ENCODE results near the gene SPAG16. TPM values are rescaled to one million over a fixed set of nuclear protein-coding genes. Genes with fewer than 3 reads are reported as not detected.

The SPAG16 gene
- total RNA-seq, 1 donor from 2014 or later: 38.6 TPM

DNA sequence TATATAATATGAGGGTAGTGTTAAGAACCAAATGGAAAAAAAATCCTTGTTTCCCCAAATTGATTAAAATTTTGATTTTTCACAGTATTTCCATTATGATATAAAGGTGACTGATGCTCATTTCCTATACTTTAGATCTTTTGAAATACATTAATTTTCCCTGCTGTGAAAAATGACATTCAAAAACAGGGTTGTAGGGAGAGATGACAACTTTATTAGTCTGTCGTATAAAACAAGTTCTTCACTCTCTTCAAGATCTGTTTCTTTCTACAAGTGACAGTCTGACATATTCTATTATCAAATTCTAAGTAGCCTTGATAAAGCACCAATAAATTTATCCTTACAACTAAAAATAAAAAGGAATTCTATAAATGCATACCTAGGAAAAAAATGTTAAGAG is 1081.3 kb downstream of the SPAG16 start:
- Histone ChIP-seq H3K9me3 (ENCODE audit: control insufficient read depth in 3 of 3, low read length in 3 of 3) (no peaks in the 10 kb centered on the region), H3K9ac (ENCODE audit: low read depth in 1 of 3, low read length in 3 of 3) (no peak overlapping the region), H3K27ac (ENCODE audit: low read depth, low read length) (no peak overlapping the region), H3K4me1 (ENCODE audit: control insufficient read depth in 3 of 3, insufficient read depth in 3 of 3, low read length in 3 of 3) (no peaks in the 10 kb centered on the region), H3K4me3 (ENCODE audit: low read length in 3 of 3) (no peak overlapping the region), H3K36me3 (ENCODE audit: control insufficient read depth in 3 of 3, insufficient read depth in 3 of 3, low read length in 3 of 3) (no peaks in the 10 kb centered on the region), H3K27me3 (ENCODE audit: control insufficient read depth in 3 of 3, insufficient read depth in 3 of 3, low read length in 3 of 3) (no peaks in the 10 kb centered on the region)

GRCh38 chr2:214367171-214367570 is 1082.9 kb downstream of the SPAG16 start:
- Histone ChIP-seq H3K9ac (ENCODE audit: low read depth in 1 of 3, low read length in 3 of 3) (no peak overlapping the region), H3K4me1 (ENCODE audit: control insufficient read depth in 3 of 3, insufficient read depth in 3 of 3, low read length in 3 of 3) (no peaks in the 10 kb centered on the region), H3K27me3 (ENCODE audit: control insufficient read depth in 3 of 3, insufficient read depth in 3 of 3, low read length in 3 of 3) (no peaks in the 10 kb centered on the region), H3K4me3 (ENCODE audit: low read length in 3 of 3) (no peak overlapping the region), H3K27ac (ENCODE audit: low read depth, low read length) (no peak overlapping the region), H3K36me3 (ENCODE audit: control insufficient read depth in 3 of 3, insufficient read depth in 3 of 3, low read length in 3 of 3) (no peaks in the 10 kb centered on the region), H3K9me3 (ENCODE audit: control insufficient read depth in 3 of 3, low read length in 3 of 3) (no peaks in the 10 kb centered on the region)

DNA sequence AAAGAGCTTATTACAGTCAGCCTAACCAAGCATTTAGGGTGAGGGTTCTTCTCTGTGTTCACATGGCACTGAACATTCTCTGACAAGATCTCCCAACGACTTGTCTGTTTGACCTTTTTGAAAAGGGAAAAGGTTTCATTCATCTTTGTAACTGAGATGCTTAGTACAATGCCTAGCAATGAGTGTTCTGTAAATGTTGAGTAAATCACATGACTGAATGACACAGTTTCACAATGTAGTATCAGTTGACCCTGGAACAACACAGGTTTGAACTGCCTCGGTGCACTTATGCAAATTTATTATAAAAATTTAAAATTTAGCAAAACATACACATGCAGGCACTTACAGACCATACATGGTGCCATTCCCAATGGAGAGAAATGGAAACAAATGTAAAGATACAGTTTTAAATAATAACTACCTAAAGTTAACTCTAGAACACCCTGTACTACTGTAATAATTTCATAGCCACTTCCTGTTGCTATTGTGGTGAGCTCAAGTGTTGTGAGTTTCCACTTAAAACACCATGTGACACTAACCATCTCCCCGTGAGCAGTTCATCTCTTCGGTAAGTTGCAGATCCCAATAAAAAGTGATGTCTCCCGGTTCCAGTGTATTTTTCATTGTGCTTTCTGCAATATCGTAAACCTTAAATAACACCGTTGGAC is 1092.5 kb downstream of the SPAG16 start:
- no peak overlapping the region for H3K4me3 ChIP-seq (ENCODE audit: low read length in 3 of 3)
- H3K27ac ChIP-seq (ENCODE audit: low read depth, low read length): no peak overlapping the region
- H3K4me1 ChIP-seq (ENCODE audit: control insufficient read depth in 3 of 3, insufficient read depth in 3 of 3, low read length in 3 of 3): peaks cover 0 to 5% (median 0%) of the 10 kb centered on the region in 3 donors
- H3K27me3 ChIP-seq (ENCODE audit: control insufficient read depth in 3 of 3, insufficient read depth in 3 of 3, low read length in 3 of 3): no peaks in the 10 kb centered on the region
- H3K36me3 ChIP-seq (ENCODE audit: control insufficient read depth in 3 of 3, insufficient read depth in 3 of 3, low read length in 3 of 3): no peaks in the 10 kb centered on the region
- H3K9me3 ChIP-seq (ENCODE audit: control insufficient read depth in 3 of 3, low read length in 3 of 3): no peaks in the 10 kb centered on the region
- H3K9ac ChIP-seq (ENCODE audit: low read depth in 1 of 3, low read length in 3 of 3): no peak overlapping the region

- peaks cover 0 to 5% (median 0%) of the 10 kb centered on the region in 3 donors for H3K4me1 ChIP-seq (ENCODE audit: control insufficient read depth in 3 of 3, insufficient read depth in 3 of 3, low read length in 3 of 3)
- H3K36me3 ChIP-seq (ENCODE audit: control insufficient read depth in 3 of 3, insufficient read depth in 3 of 3, low read length in 3 of 3): no peaks in the 10 kb centered on the region
- H3K4me3 ChIP-seq (ENCODE audit: low read length in 3 of 3): no peak overlapping the region
- no peaks in the 10 kb centered on the region for H3K27me3 ChIP-seq (ENCODE audit: control insufficient read depth in 3 of 3, insufficient read depth in 3 of 3, low read length in 3 of 3)
- no peaks in the 10 kb centered on the region for H3K9me3 ChIP-seq (ENCODE audit: control insufficient read depth in 3 of 3, low read length in 3 of 3)
- no peak overlapping the region for H3K9ac ChIP-seq (ENCODE audit: low read depth in 1 of 3, low read length in 3 of 3)
- no peak overlapping the region for H3K27ac ChIP-seq (ENCODE audit: low read depth, low read length)
Observed at GRCh38 chr2:214377286-214377624, 1093.0 kb downstream of the SPAG16 start.

GRCh38 chr2:214378455-214379103 is 1094.3 kb downstream of the SPAG16 start:
- Histone ChIP-seq H3K27ac (ENCODE audit: low read depth, low read length) (no peak overlapping the region), H3K4me3 (ENCODE audit: low read length in 3 of 3) (no peak overlapping the region), H3K27me3 (ENCODE audit: control insufficient read depth in 3 of 3, insufficient read depth in 3 of 3, low read length in 3 of 3) (no peaks in the 10 kb centered on the region), H3K4me1 (ENCODE audit: control insufficient read depth in 3 of 3, insufficient read depth in 3 of 3, low read length in 3 of 3) (peaks cover 0 to 5% (median 0%) of the 10 kb centered on the region in 3 donors), H3K9me3 (ENCODE audit: control insufficient read depth in 3 of 3, low read length in 3 of 3) (no peaks in the 10 kb centered on the region), H3K9ac (ENCODE audit: low read depth in 1 of 3, low read length in 3 of 3) (no peak overlapping the region), H3K36me3 (ENCODE audit: control insufficient read depth in 3 of 3, insufficient read depth in 3 of 3, low read length in 3 of 3) (no peaks in the 10 kb centered on the region)

DNA sequence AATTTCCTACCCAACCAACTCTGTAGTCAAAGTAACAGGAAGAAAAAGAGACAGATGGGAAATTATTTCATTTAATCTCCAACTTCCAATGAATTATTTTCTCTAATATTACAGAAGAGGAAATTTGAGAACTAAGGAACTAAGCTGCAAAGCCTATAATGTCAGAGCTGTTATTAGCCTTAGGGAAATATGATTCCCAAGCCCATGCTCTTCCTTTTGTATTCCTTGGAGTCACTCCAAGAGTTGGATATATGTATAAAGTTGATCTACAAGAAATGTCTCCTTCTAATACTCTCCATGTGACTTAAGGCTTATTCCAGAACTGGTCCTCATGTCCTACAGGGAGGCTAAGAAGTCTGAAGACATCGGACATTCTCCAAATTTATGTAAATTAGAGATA is 1095.0 kb downstream of the SPAG16 start:
- H3K27ac ChIP-seq (ENCODE audit: low read depth, low read length): no peak overlapping the region
- no peaks in the 10 kb centered on the region for H3K36me3 ChIP-seq (ENCODE audit: control insufficient read depth in 3 of 3, insufficient read depth in 3 of 3, low read length in 3 of 3)
- H3K27me3 ChIP-seq (ENCODE audit: control insufficient read depth in 3 of 3, insufficient read depth in 3 of 3, low read length in 3 of 3): no peaks in the 10 kb centered on the region
- H3K9ac ChIP-seq (ENCODE audit: low read depth in 1 of 3, low read length in 3 of 3): no peak overlapping the region
- H3K4me3 ChIP-seq (ENCODE audit: low read length in 3 of 3): no peak overlapping the region
- H3K4me1 ChIP-seq (ENCODE audit: control insufficient read depth in 3 of 3, insufficient read depth in 3 of 3, low read length in 3 of 3): peaks cover 0 to 5% (median 0%) of the 10 kb centered on the region in 3 donors
- no peaks in the 10 kb centered on the region for H3K9me3 ChIP-seq (ENCODE audit: control insufficient read depth in 3 of 3, low read length in 3 of 3)

GRCh38 chr2:214380681-214381080 is 1096.4 kb downstream of the SPAG16 start:
- Histone ChIP-seq H3K27me3 (ENCODE audit: control insufficient read depth in 3 of 3, insufficient read depth in 3 of 3, low read length in 3 of 3) (no peaks in the 10 kb centered on the region), H3K36me3 (ENCODE audit: control insufficient read depth in 3 of 3, insufficient read depth in 3 of 3, low read length in 3 of 3) (no peaks in the 10 kb centered on the region), H3K9ac (ENCODE audit: low read depth in 1 of 3, low read length in 3 of 3) (no peak overlapping the region), H3K9me3 (ENCODE audit: control insufficient read depth in 3 of 3, low read length in 3 of 3) (no peaks in the 10 kb centered on the region), H3K4me1 (ENCODE audit: control insufficient read depth in 3 of 3, insufficient read depth in 3 of 3, low read length in 3 of 3) (peaks cover 0 to 5% (median 0%) of the 10 kb centered on the region in 3 donors), H3K27ac (ENCODE audit: low read depth, low read length) (no peak overlapping the region), H3K4me3 (ENCODE audit: low read length in 3 of 3) (no peak overlapping the region)

- Histone ChIP-seq H3K4me3 (ENCODE audit: low read length in 3 of 3) (no peak overlapping the region), H3K36me3 (ENCODE audit: control insufficient read depth in 3 of 3, insufficient read depth in 3 of 3, low read length in 3 of 3) (no peaks in the 10 kb centered on the region), H3K4me1 (ENCODE audit: control insufficient read depth in 3 of 3, insufficient read depth in 3 of 3, low read length in 3 of 3) (peaks cover 0 to 5% (median 0%) of the 10 kb centered on the region in 3 donors), H3K27me3 (ENCODE audit: control insufficient read depth in 3 of 3, insufficient read depth in 3 of 3, low read length in 3 of 3) (no peaks in the 10 kb centered on the region), H3K27ac (ENCODE audit: low read depth, low read length) (no peak overlapping the region), H3K9me3 (ENCODE audit: control insufficient read depth in 3 of 3, low read length in 3 of 3) (no peaks in the 10 kb centered on the region), H3K9ac (ENCODE audit: low read depth in 1 of 3, low read length in 3 of 3) (no peak overlapping the region)
Observed at GRCh38 chr2:214382229-214382628, 1098.0 kb downstream of the SPAG16 start.

DNA sequence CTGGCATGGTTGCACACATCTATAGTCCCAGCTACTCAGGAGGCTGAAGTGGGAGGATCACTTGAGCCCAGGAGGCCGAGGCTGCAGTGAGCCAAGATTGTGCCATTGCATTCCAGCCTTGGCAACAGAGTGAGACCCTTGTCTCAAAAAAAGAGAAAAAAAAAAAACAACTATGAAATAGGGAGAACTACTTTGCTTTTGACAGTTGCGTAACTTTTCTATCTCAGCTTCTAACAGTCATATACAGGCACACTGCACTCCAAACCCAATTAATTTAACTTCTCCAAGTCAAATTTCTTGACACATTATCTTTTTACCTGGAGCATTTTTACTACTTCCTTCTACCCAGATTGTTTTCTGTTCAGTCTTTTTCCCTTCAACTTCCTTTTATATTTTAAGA is 1102.5 kb downstream of the SPAG16 start:
- H3K36me3 ChIP-seq (ENCODE audit: control insufficient read depth in 3 of 3, insufficient read depth in 3 of 3, low read length in 3 of 3): no peaks in the 10 kb centered on the region
- H3K4me3 ChIP-seq (ENCODE audit: low read length in 3 of 3): no peak overlapping the region
- no peak overlapping the region for H3K9ac ChIP-seq (ENCODE audit: low read depth in 1 of 3, low read length in 3 of 3)
- H3K27ac ChIP-seq (ENCODE audit: low read depth, low read length): no peak overlapping the region
- H3K4me1 ChIP-seq (ENCODE audit: control insufficient read depth in 3 of 3, insufficient read depth in 3 of 3, low read length in 3 of 3): no peaks in the 10 kb centered on the region
- no peaks in the 10 kb centered on the region for H3K9me3 ChIP-seq (ENCODE audit: control insufficient read depth in 3 of 3, low read length in 3 of 3)
- no peaks in the 10 kb centered on the region for H3K27me3 ChIP-seq (ENCODE audit: control insufficient read depth in 3 of 3, insufficient read depth in 3 of 3, low read length in 3 of 3)

- Histone ChIP-seq H3K4me3 (ENCODE audit: low read length in 3 of 3) (no peak overlapping the region), H3K4me1 (ENCODE audit: control insufficient read depth in 3 of 3, insufficient read depth in 3 of 3, low read length in 3 of 3) (no peaks in the 10 kb centered on the region), H3K27me3 (ENCODE audit: control insufficient read depth in 3 of 3, insufficient read depth in 3 of 3, low read length in 3 of 3) (no peaks in the 10 kb centered on the region), H3K9ac (ENCODE audit: low read depth in 1 of 3, low read length in 3 of 3) (no peak overlapping the region), H3K36me3 (ENCODE audit: control insufficient read depth in 3 of 3, insufficient read depth in 3 of 3, low read length in 3 of 3) (no peaks in the 10 kb centered on the region), H3K9me3 (ENCODE audit: control insufficient read depth in 3 of 3, low read length in 3 of 3) (no peaks in the 10 kb centered on the region), H3K27ac (ENCODE audit: low read depth, low read length) (no peak overlapping the region)
Observed at GRCh38 chr2:214389334-214389733, 1105.1 kb downstream of the SPAG16 start.

All from skeletal muscle tissue (tissue), 4 donors.